ENCODE measurements around the gene CDS1.

The CDS1 gene

GRCh38 chr4:84699001-84699671, 116.2 kb downstream of the CDS1 start:
- Histone ChIP-seq H3K36me3 (ENCODE audit: low read length) (no peaks in the 10 kb centered on the region), H3K9me3 (ENCODE audit: insufficient read depth, low read length) (no peaks in the 10 kb centered on the region), H3K27me3 (ENCODE audit: low read length) (no peaks in the 10 kb centered on the region), H3K4me3 (ENCODE audit: insufficient read depth, low read length, poor library complexity, severe bottlenecking) (no peak overlapping the region), H3K9ac (ENCODE audit: low read length) (no peak overlapping the region), H4K20me1 (ENCODE audit: low read depth, low read length) (no peaks in the 10 kb centered on the region), H3K79me2 (ENCODE audit: insufficient read depth, low read length) (no peaks in the 10 kb centered on the region), H2AFZ (ENCODE audit: low read depth, low read length, severe bottlenecking) (no peak overlapping the region), H3K4me2 (ENCODE audit: low read depth, low read length, poor library complexity, severe bottlenecking) (no peak overlapping the region), H3F3A (ENCODE audit: insufficient read depth) (no peaks in the 10 kb centered on the region), H3K27ac (ENCODE audit: low read depth, low read length) (no peak overlapping the region), H3K9me2 (replicated peaks; ENCODE audit: insufficient read depth, low read length) (no peaks in the 10 kb centered on the region)
- no peak for TF ChIP-seq EZH2phosphoT487 (conservative IDR thresholded peaks at IDR 0.05; ENCODE audit: low read length)
- TF ChIP-seq CTCF (IDR thresholded peaks at IDR 0.05; ENCODE audit: insufficient read depth, low read length, poor library complexity, severe bottlenecking) = no peak

All from SU-DHL-6 (cell line).